K562 (cell line): ENCODE data around the gene NDUFAF3. TPM values are rescaled to one million over a fixed set of nuclear protein-coding genes. Genes with fewer than 3 reads are reported as not detected.

Experiments used
- ATAC-seq: fragments of 200-7000 bp; cut with Tn5 transposase; 3 replicates; pipeline ENCODE4 v1.9.1; 2020; ENCODE audit warnings: moderate library complexity
- BruUV-seq: library from RNA; stranded (reverse); fragments of 400-500 nt; replicated peaks from 2 replicates; lab custom pipeline; 2021; lab: Mats Ljungman, UMichigan
- CTCF ChIA-PET: fragments of 300-600 bp; formaldehyde crosslinking; extraction: SDS; loops from one replicate; lab custom pipeline; 2021; ENCODE audit warnings: low intra/inter-chr PET ratio; lab: Yijun Ruan, JAX
- POLR2A ChIA-PET: fragments of 300-600, 350-650 bp; sonication (Branson Sonifier 250); formaldehyde crosslinking; extraction: SDS; loops from one replicate; lab custom pipeline; 2021; ENCODE audit warnings: antibody characterized with exemption, inconsistent platforms; lab: Yijun Ruan, JAX
- DNase-seq, 4 experiments: peaks; one replicate each; pipeline versions ENCODE4 v3.0.0 to v3.0.0-alpha.2; 2011 to 2018; ENCODE audit warnings: low spot score in 3 of 4, mixed read lengths in 3 of 4; ENCODE audit errors: extremely low read depth in 1 of 4
- FAIRE-seq: peaks from 2 replicates; lab custom pipeline; 2011; peaks lifted over from hg19 to GRCh38; lab: Jason Lieb, UNC
- H2AFZ ChIP-seq: 2 replicates; pipeline ENCODE4 v1.6.0; 2011; ENCODE audit warnings: low read depth, low read length, control low read depth, inconsistent platforms
- H3K27ac ChIP-seq: fragments of 200-600 bp; 3 replicates; pipeline ENCODE4 v1.8.0; 2011; ENCODE audit warnings: low read depth, mild to moderate bottlenecking, control low read depth, inconsistent platforms, low read length, moderate library complexity, mixed read lengths; ENCODE audit errors: extremely low read depth
- H3K27me3 ChIP-seq, 2 experiments: fragments of 300-600 bp in 1 of 2; 2 replicates in 1 of 2; 3 replicates in 1 of 2; pipeline versions ENCODE4 v1.6.0 to v1.8.0; 2011; ENCODE audit warnings: inconsistent platforms in 2 of 2, low read length in 2 of 2, mild to moderate bottlenecking in 1 of 2, mixed read lengths in 1 of 2, moderate library complexity in 1 of 2; ENCODE audit not compliant: control insufficient read depth in 2 of 2, insufficient read depth in 2 of 2
- H3K36me3 ChIP-seq: fragments of 300-600 bp; 3 replicates; pipeline ENCODE4 v1.8.0; 2011; ENCODE audit warnings: mild to moderate bottlenecking, low read length, inconsistent platforms; ENCODE audit not compliant: control insufficient read depth, insufficient read depth
- H3K4me1 ChIP-seq, 2 experiments: fragments of 200-600 bp in 1 of 2; replicated peaks in 1 of 2; 2 replicates in 1 of 2; 3 replicates in 1 of 2; pipeline versions ENCODE4 v1.5.1 to v1.8.0; 2011; ENCODE audit warnings: inconsistent platforms in 2 of 2, low read length in 2 of 2, mild to moderate bottlenecking in 1 of 2, mixed read lengths in 1 of 2, moderate library complexity in 1 of 2; ENCODE audit not compliant: control insufficient read depth in 2 of 2, insufficient read depth in 2 of 2
- H3K4me2 ChIP-seq: 2 replicates; pipeline ENCODE4 v1.6.1; 2011; ENCODE audit warnings: low read length, control low read depth, inconsistent platforms, mixed read lengths; ENCODE audit not compliant: insufficient read depth
- H3K4me3 ChIP-seq: fragments of 200-600 bp; sonication (generic), shearing (Covaris generic); 2 replicates; pipeline ENCODE4 v1.5.1; 2016; ENCODE audit warnings: control low read depth, inconsistent platforms
- H3K79me2 ChIP-seq: fragments of 200-600 bp; 3 replicates; pipeline ENCODE4 v1.8.0; 2011; ENCODE audit warnings: low read length, inconsistent platforms; ENCODE audit not compliant: control insufficient read depth, insufficient read depth
- H3K9ac ChIP-seq, 2 experiments: 2 replicates each; pipeline versions ENCODE4 v1.6.0 to v1.6.1; 2011; ENCODE audit warnings: low read depth in 2 of 2, low read length in 2 of 2, control low read depth in 1 of 2, inconsistent platforms in 1 of 2, mild to moderate bottlenecking in 1 of 2, mixed read lengths in 1 of 2; ENCODE audit not compliant: insufficient read depth in 1 of 2
- H3K9me1 ChIP-seq: one replicate; pipeline ENCODE4 v1.6.0; 2011; ENCODE audit warnings: inconsistent platforms, mild to moderate bottlenecking, low read length, moderate library complexity; ENCODE audit not compliant: control insufficient read depth, insufficient read depth
- H3K9me3 ChIP-seq: replicated peaks from 2 replicates; pipeline ENCODE4 v1.5.1; 2011; ENCODE audit warnings: low read depth, low read length, inconsistent platforms; ENCODE audit not compliant: control insufficient read depth, insufficient read depth
- H4K20me1 ChIP-seq: replicated peaks from 2 replicates; pipeline ENCODE4 v1.6.1; 2011; ENCODE audit warnings: low read length, inconsistent platforms, mixed read lengths; ENCODE audit not compliant: control insufficient read depth, insufficient read depth
- PHB ChIP-seq: fragments of 250-450 bp; sonication (Bioruptor Pico); IDR thresholded peaks from 2 replicates; pipeline ENCODE4 v1.5.0; 2021
- PHB2 ChIP-seq: fragments of 450-650 bp; IDR thresholded peaks from 2 replicates; pipeline ENCODE4 v1.6.1; 2017; ENCODE audit warnings: low read depth
- ZNF583 ChIP-seq: fragments of 250-450 bp; sonication (Bioruptor Pico); IDR thresholded peaks from 2 replicates; pipeline ENCODE4 v1.4.0; 2020
- WGBS: fragments of 100-300 bp; shearing (Covaris generic); methylation state at CpG from one replicate; pipeline ENCODE4 v1.1.6; 2016; ENCODE audit warnings: low coverage, mixed read lengths; ENCODE audit not compliant: insufficient coverage; ENCODE audit errors: missing lambda C conversion rate; 5-methylcytosine and 5-hydroxymethylcytosine counted together
- in situ Hi-C: fragments of 300-500 bp; cut with MboI; formaldehyde crosslinking; loops from 4 replicates; pipeline ENCODE4 v1.15.0; 2018; ENCODE audit warnings: inconsistent platforms, mixed read lengths
- intact Hi-C: fragments of 100-400 bp; cut with micrococcal nuclease; formaldehyde crosslinking; loops from 2 replicates; pipeline ENCODE4 v1.14.2; 2022
- polyA plus RNA-seq, 8 experiments: library from polyadenylated mRNA; depleted of rRNA in 4 of 8; stranded (reverse) in 5 of 8; unstranded in 3 of 8; fragments of >200 nt; fragmentation: Nextera tagmentation in 2 of 8; fragmentation: Illumina TruSeq in 1 of 8; extraction: Ambion mirVana in 2 of 8; extraction: Trizol in 1 of 8; gene quantifications; 2 replicates each; pipeline versions ENCODE4 v1.2.1 to v1.2.3, GENCODE V29; 2011 to 2014; ENCODE audit warnings: inconsistent platforms in 1 of 8, missing spikeins in 1 of 8
- total RNA-seq, 7 experiments: library from RNA; depleted of rRNA in 6 of 7; stranded (reverse); fragments of >200 nt in 6 of 7; fragmentation: Illumina TruSeq in 2 of 7; extraction: Trizol in 2 of 7; gene quantifications; 2 replicates each; pipeline versions ENCODE4 v1.2.1 to v1.2.3, GENCODE V29; 2011 to 2021; ENCODE audit warnings: low replicate concordance in 1 of 7
- TF ChIP-seq, protein P1 (sequence below): fragments of 450-650 bp; formaldehyde crosslinking; IDR thresholded peaks from 2 replicates; pipeline ENCODE4 v1.4.0; 2020; ENCODE audit warnings: mild to moderate bottlenecking, moderate library complexity
- TF ChIP-seq, protein P2 (sequence below): fragments of 150-350 bp; conservative IDR thresholded peaks from 2 replicates; pipeline ENCODE4 v1.6.1; 2014; ENCODE audit warnings: low read length

Gene NDUFAF3
- total and polyA plus RNA-seq, 9 of the 15 experiments (the other 6 are each of a cell fraction or from before 2014, with no cell fraction given), result 17.0 to 127 (median 36.3) TPM

DNA sequence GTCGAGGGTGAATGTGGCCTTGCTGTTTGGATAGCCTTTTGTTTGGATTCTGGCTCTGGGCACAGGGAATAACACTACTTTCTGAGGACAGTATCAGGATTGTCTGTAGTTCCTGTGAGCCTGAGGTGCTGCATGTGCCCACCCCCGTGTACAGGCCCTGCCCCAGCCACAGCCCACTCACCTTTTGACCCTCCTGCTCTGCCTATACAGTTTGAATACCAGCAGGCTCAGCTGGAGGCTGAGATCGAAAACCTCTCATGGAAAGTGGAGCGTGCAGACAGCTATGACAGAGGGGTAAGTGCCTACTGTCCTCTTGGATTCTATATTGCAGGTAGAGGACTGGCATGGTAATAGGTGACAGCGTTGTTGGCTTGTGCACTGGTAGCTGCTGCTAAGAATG is 39.2 kb upstream of the NDUFAF3 start (continued):
- TF ChIP-seq, protein P1, sequence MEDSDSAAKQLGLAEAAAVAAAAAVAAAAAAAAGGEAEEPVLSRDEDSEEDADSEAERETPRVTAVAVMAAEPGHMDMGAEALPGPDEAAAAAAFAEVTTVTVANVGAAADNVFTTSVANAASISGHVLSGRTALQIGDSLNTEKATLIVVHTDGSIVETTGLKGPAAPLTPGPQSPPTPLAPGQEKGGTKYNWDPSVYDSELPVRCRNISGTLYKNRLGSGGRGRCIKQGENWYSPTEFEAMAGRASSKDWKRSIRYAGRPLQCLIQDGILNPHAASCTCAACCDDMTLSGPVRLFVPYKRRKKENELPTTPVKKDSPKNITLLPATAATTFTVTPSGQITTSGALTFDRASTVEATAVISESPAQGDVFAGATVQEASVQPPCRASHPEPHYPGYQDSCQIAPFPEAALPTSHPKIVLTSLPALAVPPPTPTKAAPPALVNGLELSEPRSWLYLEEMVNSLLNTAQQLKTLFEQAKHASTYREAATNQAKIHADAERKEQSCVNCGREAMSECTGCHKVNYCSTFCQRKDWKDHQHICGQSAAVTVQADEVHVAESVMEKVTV (CRISPR knock-in tag), result no peak
- TF ChIP-seq PHB2, result no peak
- TF ChIP-seq, protein P2, sequence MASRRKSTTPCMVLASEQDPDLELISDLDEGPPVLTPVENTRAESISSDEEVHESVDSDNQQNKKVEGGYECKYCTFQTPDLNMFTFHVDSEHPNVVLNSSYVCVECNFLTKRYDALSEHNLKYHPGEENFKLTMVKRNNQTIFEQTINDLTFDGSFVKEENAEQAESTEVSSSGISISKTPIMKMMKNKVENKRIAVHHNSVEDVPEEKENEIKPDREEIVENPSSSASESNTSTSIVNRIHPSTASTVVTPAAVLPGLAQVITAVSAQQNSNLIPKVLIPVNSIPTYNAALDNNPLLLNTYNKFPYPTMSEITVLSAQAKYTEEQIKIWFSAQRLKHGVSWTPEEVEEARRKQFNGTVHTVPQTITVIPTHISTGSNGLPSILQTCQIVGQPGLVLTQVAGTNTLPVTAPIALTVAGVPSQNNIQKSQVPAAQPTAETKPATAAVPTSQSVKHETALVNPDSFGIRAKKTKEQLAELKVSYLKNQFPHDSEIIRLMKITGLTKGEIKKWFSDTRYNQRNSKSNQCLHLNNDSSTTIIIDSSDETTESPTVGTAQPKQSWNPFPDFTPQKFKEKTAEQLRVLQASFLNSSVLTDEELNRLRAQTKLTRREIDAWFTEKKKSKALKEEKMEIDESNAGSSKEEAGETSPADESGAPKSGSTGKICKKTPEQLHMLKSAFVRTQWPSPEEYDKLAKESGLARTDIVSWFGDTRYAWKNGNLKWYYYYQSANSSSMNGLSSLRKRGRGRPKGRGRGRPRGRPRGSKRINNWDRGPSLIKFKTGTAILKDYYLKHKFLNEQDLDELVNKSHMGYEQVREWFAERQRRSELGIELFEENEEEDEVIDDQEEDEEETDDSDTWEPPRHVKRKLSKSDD, result no peak

DNA sequence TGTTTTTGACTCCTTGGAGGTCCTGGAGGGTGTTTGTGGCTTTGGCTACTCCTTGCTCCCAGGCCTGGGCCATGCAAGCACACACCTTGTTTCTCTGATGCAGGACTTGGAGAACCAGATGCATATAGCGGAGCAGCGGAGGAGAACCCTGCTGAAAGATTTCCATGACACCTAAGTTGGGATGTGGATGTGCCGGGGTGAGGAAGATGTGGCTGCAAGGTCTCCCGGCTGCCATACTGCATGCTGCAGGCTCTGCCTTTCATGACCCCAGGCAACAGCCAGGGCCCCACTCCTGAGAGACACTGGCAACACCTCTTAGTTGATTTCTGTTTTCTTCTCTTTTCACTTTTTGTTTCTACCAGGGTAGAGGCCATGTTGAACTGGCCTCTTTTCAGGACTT is 38.8 kb upstream of the NDUFAF3 start:
- H3K36me3 ChIP-seq, result peaks cover 62% of the 10 kb centered on the region; the same call in 2 of the 3 replicates
- TF ChIP-seq PHB (CRISPR knock-in tag) (no peak), ZNF583 (CRISPR knock-in tag) (no peak)
- no peaks in the 10 kb centered on the region for H3K9me3 ChIP-seq
- DNase-seq, result no peak
- H4K20me1 ChIP-seq, result no peaks in the 10 kb centered on the region
- BruUV-seq, result no TSS peak
- H3K4me1 ChIP-seq, result no peaks in the 10 kb centered on the region; a peak in 1 of 5 replicates
- H3K4me2 ChIP-seq, result no peak overlapping the region
- H3K27ac ChIP-seq, result no peak overlapping the region
- no peak overlapping the region for H2AFZ ChIP-seq
- no peak overlapping the region for H3K4me3 ChIP-seq
- 100% methylated on average over 4 of the region's 4 CpGs for WGBS
- no peaks in the 10 kb centered on the region for H3K79me2 ChIP-seq
- no peak for ATAC-seq
- ChIA-PET POLR2A (no interaction called here), CTCF (no interaction called here)
- H3K9ac ChIP-seq, result no peak overlapping the region
- FAIRE-seq, result no peak
- in situ Hi-C loops (no loop called here), intact Hi-C loops (no loop called here)
- H3K27me3 ChIP-seq, result no peaks in the 10 kb centered on the region
- no peaks in the 10 kb centered on the region for H3K9me1 ChIP-seq
